OCI-LY3 (cell line): ENCODE measurements around the gene LMX1B.

Source experiments
- H2AFZ ChIP-seq: fragments of 200-600, 300-600 bp; shearing (Covaris generic); 2 replicates; pipeline ENCODE4 v1.6.0; 2014; ENCODE audit warnings: antibody characterized with exemption, low read depth, low read length
- H3K27ac ChIP-seq: fragments of 200-600, 300-600 bp; sonication (generic); 2 replicates; pipeline ENCODE4 v1.5.1; 2014; ENCODE audit warnings: mild to moderate bottlenecking, low read length, moderate library complexity, mixed read lengths
- H3K27me3 ChIP-seq: fragments of 200-600, 300-600 bp; sonication (generic); 2 replicates; pipeline ENCODE4 v1.6.1; 2014; ENCODE audit warnings: low read depth, low read length, mixed read lengths
- H3K36me3 ChIP-seq: fragments of 200-600, 300-600 bp; sonication (generic); replicated peaks from 2 replicates; pipeline ENCODE3; 2014; ENCODE audit warnings: low read depth, low read length, mixed read lengths
- H3K4me1 ChIP-seq: fragments of 300-600, 200-600 bp; sonication (generic); 2 replicates; pipeline ENCODE4 v1.6.1; 2014; ENCODE audit warnings: low read length, mixed read lengths
- H3K4me2 ChIP-seq: fragments of 200-600, 300-600 bp; sonication (generic); 2 replicates; pipeline ENCODE4 v1.6.1; 2014; ENCODE audit warnings: low read length, mixed read lengths
- H3K4me3 ChIP-seq: fragments of 300-600, 200-600 bp; sonication (generic); 2 replicates; pipeline ENCODE4 v1.5.1; 2014; ENCODE audit warnings: antibody characterized with exemption, mild to moderate bottlenecking, low read length, moderate library complexity
- H3K79me2 ChIP-seq: fragments of 300-600, 200-600 bp; shearing (Covaris generic); 2 replicates; pipeline ENCODE4 v1.6.1; 2014; ENCODE audit warnings: mild to moderate bottlenecking, low read length, mixed read lengths
- H3K9ac ChIP-seq: fragments of 300-600, 200-600 bp; shearing (Covaris generic); 2 replicates; pipeline ENCODE4 v1.6.0; 2014; ENCODE audit warnings: mild to moderate bottlenecking, low read length, moderate library complexity
- H3K9me3 ChIP-seq: fragments of 200-600, 300-600 bp; shearing (Covaris generic); 2 replicates; pipeline ENCODE4 v1.6.1; 2014; ENCODE audit warnings: low read length, mixed read lengths; ENCODE audit not compliant: insufficient read depth
- H4K20me1 ChIP-seq: fragments of 200-600, 300-600 bp; sonication (generic); 2 replicates; pipeline ENCODE4 v1.6.1; 2016; ENCODE audit warnings: low read length, mixed read lengths; ENCODE audit not compliant: insufficient read depth
- EZH2phosphoT487 ChIP-seq: fragments of 200-600 bp; shearing (Covaris generic); IDR thresholded peaks from 2 replicates; pipeline ENCODE4 v1.6.1; 2018; ENCODE audit warnings: antibody characterized with exemption, mixed run types, low read depth
- TF ChIP-seq, protein P1 (sequence below): fragments of 200-600, 300-600 bp; sonication (generic); IDR thresholded peaks from 2 replicates; pipeline ENCODE4 v1.5.1; 2014; ENCODE audit warnings: antibody characterized with exemption, low read length, low read depth

LMX1B gene

DNA sequence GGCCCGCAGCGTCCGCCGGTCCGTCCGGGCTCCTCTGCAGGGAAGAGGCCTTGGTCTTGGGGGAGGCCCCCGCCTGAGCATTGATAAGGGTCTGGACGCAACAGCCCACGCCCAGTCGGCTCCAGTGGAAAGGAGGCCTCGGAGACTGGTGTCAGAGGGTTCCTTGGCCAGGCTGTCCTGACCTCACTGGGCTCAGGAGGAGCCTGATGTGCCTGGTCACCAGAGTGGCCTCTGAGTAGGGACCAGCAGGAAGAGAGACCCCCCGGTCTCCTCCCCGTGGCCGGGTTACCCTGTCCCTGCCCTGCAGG is 13.2 kb downstream of the LMX1B start:
- no peak for TF ChIP-seq EZH2phosphoT487
- TF ChIP-seq, protein P1, sequence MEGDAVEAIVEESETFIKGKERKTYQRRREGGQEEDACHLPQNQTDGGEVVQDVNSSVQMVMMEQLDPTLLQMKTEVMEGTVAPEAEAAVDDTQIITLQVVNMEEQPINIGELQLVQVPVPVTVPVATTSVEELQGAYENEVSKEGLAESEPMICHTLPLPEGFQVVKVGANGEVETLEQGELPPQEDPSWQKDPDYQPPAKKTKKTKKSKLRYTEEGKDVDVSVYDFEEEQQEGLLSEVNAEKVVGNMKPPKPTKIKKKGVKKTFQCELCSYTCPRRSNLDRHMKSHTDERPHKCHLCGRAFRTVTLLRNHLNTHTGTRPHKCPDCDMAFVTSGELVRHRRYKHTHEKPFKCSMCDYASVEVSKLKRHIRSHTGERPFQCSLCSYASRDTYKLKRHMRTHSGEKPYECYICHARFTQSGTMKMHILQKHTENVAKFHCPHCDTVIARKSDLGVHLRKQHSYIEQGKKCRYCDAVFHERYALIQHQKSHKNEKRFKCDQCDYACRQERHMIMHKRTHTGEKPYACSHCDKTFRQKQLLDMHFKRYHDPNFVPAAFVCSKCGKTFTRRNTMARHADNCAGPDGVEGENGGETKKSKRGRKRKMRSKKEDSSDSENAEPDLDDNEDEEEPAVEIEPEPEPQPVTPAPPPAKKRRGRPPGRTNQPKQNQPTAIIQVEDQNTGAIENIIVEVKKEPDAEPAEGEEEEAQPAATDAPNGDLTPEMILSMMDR = no peak
- peaks cover 11% of the 10 kb centered on the region for H3K27me3 ChIP-seq
- no peaks in the 10 kb centered on the region for H3K4me1 ChIP-seq
- no peak overlapping the region for H3K27ac ChIP-seq
- H3K79me2 ChIP-seq = no peaks in the 10 kb centered on the region
- no peaks in the 10 kb centered on the region for H3K9me3 ChIP-seq
- no peak overlapping the region for H3K9ac ChIP-seq
- no peak overlapping the region for H2AFZ ChIP-seq
- no peaks in the 10 kb centered on the region for H3K36me3 ChIP-seq
- no peak overlapping the region for H3K4me3 ChIP-seq
- H4K20me1 ChIP-seq = no peaks in the 10 kb centered on the region
- H3K4me2 ChIP-seq = no peak overlapping the region

DNA sequence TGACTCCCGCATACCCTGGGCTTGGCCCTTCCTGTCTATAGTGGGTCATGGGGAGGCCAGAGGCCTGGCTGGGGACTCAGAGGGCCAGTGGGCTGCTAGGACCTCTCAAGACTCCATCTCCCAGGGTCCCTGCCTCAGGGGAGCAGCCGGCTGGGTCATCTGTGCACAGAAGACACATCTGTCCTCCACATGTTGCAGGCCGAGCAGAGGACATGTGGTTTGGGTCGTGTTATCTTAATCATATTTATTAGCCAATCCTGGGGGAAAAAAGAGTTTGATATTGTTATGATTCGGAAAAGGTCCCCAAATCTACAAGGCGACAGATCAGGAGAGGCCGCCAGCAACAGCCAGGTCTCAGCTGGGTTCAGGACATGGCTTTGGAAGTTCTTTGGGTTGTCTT is 14.4 kb downstream of the LMX1B start:
- H3K4me1 ChIP-seq = no peaks in the 10 kb centered on the region
- no peak overlapping the region for H3K4me3 ChIP-seq
- H3K9ac ChIP-seq = no peak overlapping the region
- H3K79me2 ChIP-seq = no peaks in the 10 kb centered on the region
- H3K36me3 ChIP-seq = no peaks in the 10 kb centered on the region
- no peak overlapping the region for H3K4me2 ChIP-seq
- no peak overlapping the region for H3K27ac ChIP-seq
- no peak for TF ChIP-seq EZH2phosphoT487
- TF ChIP-seq, protein P1 = no peak
- no peak overlapping the region for H2AFZ ChIP-seq
- H3K27me3 ChIP-seq = peaks cover 8% of the 10 kb centered on the region
- H4K20me1 ChIP-seq = no peaks in the 10 kb centered on the region
- H3K9me3 ChIP-seq = no peaks in the 10 kb centered on the region

DNA sequence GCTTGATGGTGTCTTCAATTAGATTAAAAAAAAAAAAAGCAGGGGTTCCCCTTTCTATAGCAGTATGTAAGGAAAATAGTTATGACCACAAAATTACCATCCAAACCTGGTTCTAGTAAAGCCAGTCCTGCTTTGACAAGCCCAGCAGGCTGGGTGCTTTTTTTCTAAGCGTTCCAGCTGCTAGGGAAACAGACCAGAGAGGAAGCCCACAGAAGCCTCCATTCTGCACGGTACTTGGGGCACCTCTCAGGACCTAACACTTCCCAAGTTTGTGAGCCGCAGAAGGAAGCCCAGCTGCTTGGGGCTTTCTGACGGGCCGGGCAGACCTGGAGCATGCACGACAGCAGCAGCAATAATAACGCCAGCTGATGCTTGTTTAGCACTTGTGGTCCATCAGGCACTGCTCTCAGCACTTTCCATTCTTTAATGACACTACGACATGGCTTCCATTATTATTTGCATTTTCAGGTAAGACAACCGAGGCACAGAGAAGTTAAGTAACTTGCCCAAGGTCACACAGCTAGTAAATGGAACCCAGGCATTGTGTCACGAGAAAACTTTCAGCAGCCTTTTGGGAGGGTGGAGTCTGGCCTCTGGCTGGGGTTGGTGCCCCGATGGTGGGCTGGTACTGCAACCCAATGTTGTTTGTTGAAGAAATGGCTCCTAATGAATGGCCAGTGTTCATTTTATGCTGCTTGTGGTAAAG is 15.4 kb downstream of the LMX1B start:
- Histone ChIP-seq H3K4me2 (no peak overlapping the region), H3K27me3 (peaks cover 8% of the 10 kb centered on the region), H3K4me1 (no peaks in the 10 kb centered on the region), H3K4me3 (no peak overlapping the region), H3K9ac (no peak overlapping the region), H4K20me1 (no peaks in the 10 kb centered on the region), H3K9me3 (no peaks in the 10 kb centered on the region), H3K79me2 (no peaks in the 10 kb centered on the region), H2AFZ (no peak overlapping the region), H3K36me3 (no peaks in the 10 kb centered on the region), H3K27ac (no peak overlapping the region)
- TF ChIP-seq EZH2phosphoT487 = no peak
- TF ChIP-seq, protein P1 = no peak

DNA sequence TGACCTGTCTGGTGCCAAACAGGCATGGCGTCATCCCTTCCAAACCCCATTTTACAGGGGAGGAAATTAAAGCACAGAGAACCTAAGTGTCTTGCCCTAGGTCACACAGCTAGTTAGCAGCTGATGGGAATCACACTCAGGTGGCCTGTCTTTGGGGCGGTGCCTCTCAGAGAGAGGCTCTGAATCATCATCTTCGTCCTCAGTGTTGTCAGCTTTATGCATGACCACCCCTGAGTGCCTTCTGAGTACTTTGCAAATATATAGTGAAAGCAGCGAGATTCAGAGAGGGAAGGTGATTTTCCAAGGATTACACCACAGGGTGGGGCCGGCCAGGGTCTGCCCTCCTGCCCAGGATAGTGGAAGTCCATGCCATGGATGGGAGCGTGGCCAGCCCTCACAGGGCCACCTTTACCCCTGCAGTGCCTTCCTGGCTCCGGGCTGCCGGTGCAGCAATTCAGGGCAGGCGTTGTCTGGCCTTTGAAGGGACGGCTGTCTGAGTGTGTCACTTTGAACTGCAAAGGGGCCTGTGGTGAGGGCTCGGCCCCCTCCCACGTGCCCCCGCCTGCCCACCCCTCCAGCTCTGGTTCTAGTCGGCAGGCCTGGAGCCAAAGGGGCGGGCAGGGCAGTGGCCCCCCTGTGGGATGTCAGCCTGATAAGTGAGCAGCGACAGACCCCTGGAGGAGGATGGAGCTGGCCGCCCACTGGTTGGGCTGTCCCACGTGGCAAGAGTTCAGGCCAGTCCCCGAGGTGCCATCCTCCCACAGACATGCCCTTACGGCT is 16.9 kb downstream of the LMX1B start:
- no peak for TF ChIP-seq EZH2phosphoT487
- TF ChIP-seq, protein P1 = no peak

More for the DNA sequence above, 16.9 kb downstream of the LMX1B start:
- Histone ChIP-seq H4K20me1 (no peaks in the 10 kb centered on the region), H3K4me1 (no peaks in the 10 kb centered on the region), H3K9ac (no peak overlapping the region), H3K27me3 (peaks cover 8% of the 10 kb centered on the region), H3K79me2 (no peaks in the 10 kb centered on the region), H3K9me3 (no peaks in the 10 kb centered on the region), H3K4me2 (no peak overlapping the region), H3K4me3 (no peak overlapping the region), H3K36me3 (no peaks in the 10 kb centered on the region), H3K27ac (no peak overlapping the region), H2AFZ (no peak overlapping the region)
